Thyroid gland (tissue), 4 donors: ENCODE measurements around the gene C9orf78. TPM values are rescaled to one million over a fixed set of nuclear protein-coding genes. Genes with fewer than 3 reads are reported as not detected.

Experiments
- DNase-seq, 2 donors: peaks; one replicate each; pipeline ENCODE4 v3.0.0-alpha.2; 2019
- H3K27ac ChIP-seq, 3 donors: fragments of 200-600 bp; sonication (generic); 1 replicate in 2 of 3; 2 replicates in 1 of 3; pipeline ENCODE4 v1.5.1; 2016 to 2019; ENCODE audit warnings: mild to moderate bottlenecking in 1 of 3, moderate library complexity in 1 of 3
- H3K27me3 ChIP-seq: fragments of 200-600 bp; sonication (generic); one replicate; pipeline ENCODE4 v1.5.1; 2019
- H3K36me3 ChIP-seq, 2 donors: fragments of 200-600 bp; sonication (generic); one replicate each; pipeline ENCODE4 v1.5.1; 2016 to 2019
- H3K4me1 ChIP-seq, 2 donors: fragments of 200-600 bp; sonication (generic); one replicate each; pipeline ENCODE4 v1.5.1; 2017 to 2019
- H3K4me3 ChIP-seq, 3 donors: fragments of 200-600 bp; sonication (generic); replicated peaks in 1 of 3; 1 replicate in 2 of 3; 2 replicates in 1 of 3; pipeline ENCODE4 v1.5.1; 2016; ENCODE audit warnings: mild to moderate bottlenecking in 1 of 3
- H3K9me3 ChIP-seq: fragments of 200-600 bp; sonication (generic); one replicate; pipeline ENCODE4 v1.5.1; 2017
- POLR2A ChIP-seq, 2 donors: fragments of 450-650 bp; IDR thresholded peaks; one replicate each; pipeline ENCODE4 v1.6.1; 2017; ENCODE audit warnings: antibody characterized with exemption in 2 of 2, mild to moderate bottlenecking in 2 of 2, moderate library complexity in 1 of 2
- WGBS, 2 donors: methylation state at CpG; one replicate each; pipeline ENCODE4 v1.1.5; 2017; 5-methylcytosine and 5-hydroxymethylcytosine counted together
- intact Hi-C: fragments of 100-400 bp; cut with DNase I; formaldehyde crosslinking; loops from one replicate; pipeline ENCODE4 v1.15.1; 2023
- total RNA-seq, 4 donors: library from RNA; depleted of rRNA; stranded (reverse); fragments of >200 nt; gene quantifications; one replicate each; pipeline ENCODE4 v1.2.3, GENCODE V29; 2016
- TF ChIP-seq, protein P1 (sequence below), 6 experiments: fragments of 200-600 bp in 3 of 6; fragments of 450-650 bp in 3 of 6; sonication (generic) in 3 of 6; IDR thresholded peaks; one replicate each; pipeline ENCODE4 v1.5.1; 2016 to 2019; ENCODE audit warnings: antibody characterized with exemption in 6 of 6, mild to moderate bottlenecking in 2 of 6, inconsistent platforms in 1 of 6, moderate library complexity in 1 of 6

The C9orf78 gene
- total RNA-seq, 4 donors from 2014 or later = 59.4 to 89.2 (median 81.4) TPM

DNA sequence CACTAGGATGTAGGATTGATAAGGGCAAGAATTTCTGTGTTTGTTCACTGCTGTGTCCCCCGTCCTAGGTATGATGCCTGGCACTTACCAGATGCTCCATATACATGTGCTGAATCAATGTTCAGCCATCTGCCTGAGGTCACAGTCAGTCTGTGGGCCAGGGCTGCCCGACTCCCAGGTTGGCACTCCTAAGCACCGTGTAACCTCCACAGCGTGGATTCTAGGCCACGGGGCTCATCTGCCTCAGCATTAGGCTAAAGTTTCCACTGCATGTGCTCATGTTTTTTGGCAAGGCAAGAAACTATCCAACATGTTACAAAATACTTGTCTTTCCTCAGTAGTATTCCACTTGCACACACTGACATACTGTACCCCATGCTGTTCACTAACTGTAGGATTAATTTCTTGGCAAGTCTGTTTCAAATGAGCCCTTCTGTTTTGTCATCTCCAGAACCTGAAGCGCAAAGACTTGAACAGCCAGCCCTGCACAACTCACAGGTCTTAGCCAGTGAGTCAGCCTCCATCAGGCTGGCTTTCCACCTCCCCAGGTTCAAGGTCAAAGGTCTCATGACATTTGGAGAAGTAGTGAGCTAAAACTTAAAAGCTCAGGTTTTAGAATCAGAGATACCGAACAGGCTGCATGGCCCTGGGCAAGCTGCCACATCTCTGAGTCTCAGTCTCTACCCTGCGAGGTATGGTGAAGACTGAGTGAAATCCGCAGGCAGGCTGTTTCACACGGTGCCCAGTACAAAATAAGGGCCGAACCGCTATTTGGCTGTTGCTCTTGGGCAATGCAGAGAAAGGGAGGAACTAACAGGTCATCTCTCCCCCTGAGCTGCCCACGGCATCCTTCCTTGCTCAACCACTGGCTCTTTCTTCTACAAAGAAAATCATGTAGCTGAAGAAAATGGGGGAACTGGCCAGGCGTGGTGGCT is 18.3 kb downstream of the C9orf78 start:
- 85 to 97% methylated on average over 14 of the region's 14 CpGs for WGBS, 2 donors
- Histone ChIP-seq H3K27me3 (no peaks in the 10 kb centered on the region), H3K4me1 (no peaks in the 10 kb centered on the region), H3K36me3 (peaks cover 32% of the 10 kb centered on the region in 2 donors), H3K27ac (no peak overlapping the region), H3K4me3 (no peak overlapping the region), H3K9me3 (no peaks in the 10 kb centered on the region)
- DNase-seq = no peak
- intact Hi-C loops = no loop called here
- TF ChIP-seq, protein P1, sequence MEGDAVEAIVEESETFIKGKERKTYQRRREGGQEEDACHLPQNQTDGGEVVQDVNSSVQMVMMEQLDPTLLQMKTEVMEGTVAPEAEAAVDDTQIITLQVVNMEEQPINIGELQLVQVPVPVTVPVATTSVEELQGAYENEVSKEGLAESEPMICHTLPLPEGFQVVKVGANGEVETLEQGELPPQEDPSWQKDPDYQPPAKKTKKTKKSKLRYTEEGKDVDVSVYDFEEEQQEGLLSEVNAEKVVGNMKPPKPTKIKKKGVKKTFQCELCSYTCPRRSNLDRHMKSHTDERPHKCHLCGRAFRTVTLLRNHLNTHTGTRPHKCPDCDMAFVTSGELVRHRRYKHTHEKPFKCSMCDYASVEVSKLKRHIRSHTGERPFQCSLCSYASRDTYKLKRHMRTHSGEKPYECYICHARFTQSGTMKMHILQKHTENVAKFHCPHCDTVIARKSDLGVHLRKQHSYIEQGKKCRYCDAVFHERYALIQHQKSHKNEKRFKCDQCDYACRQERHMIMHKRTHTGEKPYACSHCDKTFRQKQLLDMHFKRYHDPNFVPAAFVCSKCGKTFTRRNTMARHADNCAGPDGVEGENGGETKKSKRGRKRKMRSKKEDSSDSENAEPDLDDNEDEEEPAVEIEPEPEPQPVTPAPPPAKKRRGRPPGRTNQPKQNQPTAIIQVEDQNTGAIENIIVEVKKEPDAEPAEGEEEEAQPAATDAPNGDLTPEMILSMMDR (IDR thresholded peaks at IDR 0.05) = no peak
- TF ChIP-seq POLR2A (IDR thresholded peaks at IDR 0.05) = no peak

DNA sequence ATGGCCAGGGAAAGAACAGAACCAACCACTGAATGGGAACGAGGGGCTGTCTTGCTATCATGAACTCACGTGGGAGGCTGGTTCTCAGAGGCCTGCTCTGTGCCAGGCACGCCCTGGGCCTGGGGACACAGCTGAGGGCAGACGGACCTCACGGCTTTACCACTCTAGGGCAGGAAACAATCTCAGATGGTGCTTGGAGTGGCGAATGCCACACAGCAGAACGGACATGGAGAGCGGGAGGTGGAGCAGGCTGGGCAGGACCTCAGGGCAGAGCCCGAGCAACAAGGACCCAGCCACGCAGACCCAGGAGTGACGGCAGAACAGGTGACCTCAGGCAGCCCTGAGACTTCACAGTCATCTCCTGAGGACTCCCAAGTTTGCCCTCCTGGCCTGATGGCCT is 19.8 kb downstream of the C9orf78 start:
- no peak for TF ChIP-seq POLR2A (IDR thresholded peaks at IDR 0.05)
- TF ChIP-seq, protein P1 (IDR thresholded peaks at IDR 0.05) = no peak
- no peak overlapping the region for H3K27ac ChIP-seq
- H3K4me3 ChIP-seq = no peak overlapping the region
- no peaks in the 10 kb centered on the region for H3K9me3 ChIP-seq
- peaks cover 20 to 22% of the 10 kb centered on the region in 2 donors for H3K36me3 ChIP-seq
- 89 to 96% methylated on average over 11 of the region's 11 CpGs for WGBS, 2 donors
- H3K4me1 ChIP-seq = no peaks in the 10 kb centered on the region
- no peaks in the 10 kb centered on the region for H3K27me3 ChIP-seq
- intact Hi-C loops = no loop called here
- DNase-seq = no peak

DNA sequence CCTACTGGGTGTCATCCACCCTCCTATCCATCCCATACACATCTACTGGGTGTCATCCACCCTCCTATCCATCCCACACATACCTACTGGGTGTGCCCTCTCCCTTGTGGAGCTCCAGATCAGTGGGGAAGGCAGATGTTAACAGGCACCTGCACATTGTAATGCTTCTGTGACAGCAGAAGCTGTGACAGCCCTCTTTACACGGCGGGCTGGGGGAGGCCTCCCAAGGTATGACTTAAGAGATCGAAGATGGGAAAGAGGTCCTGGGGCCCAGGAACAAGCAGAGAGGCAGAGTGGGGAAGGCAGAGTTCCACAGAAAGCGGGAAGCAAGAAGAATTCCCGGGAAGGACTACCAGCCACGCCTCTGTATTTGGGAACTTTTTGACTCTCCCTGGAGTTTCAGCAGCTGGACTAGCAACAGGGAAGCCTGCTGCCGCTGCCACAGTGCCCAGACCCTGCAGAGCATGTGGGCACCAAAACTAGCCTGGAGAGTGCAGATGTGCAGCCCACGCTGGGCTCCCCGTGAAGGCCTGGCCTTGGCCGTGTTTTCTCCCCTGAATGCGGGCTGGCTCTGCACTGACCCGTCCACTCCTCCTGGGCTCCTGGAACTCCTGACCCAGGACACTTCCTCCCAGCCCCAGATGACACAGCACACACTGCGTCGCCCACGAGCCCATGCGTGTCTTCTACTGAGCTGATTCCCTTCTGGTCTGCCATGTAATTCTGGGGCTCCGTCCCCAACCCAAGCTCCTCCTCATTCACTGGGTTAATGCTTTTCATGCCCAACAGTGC is 20.4 kb downstream of the C9orf78 start:
- no peaks in the 10 kb centered on the region for H3K9me3 ChIP-seq

DNA sequence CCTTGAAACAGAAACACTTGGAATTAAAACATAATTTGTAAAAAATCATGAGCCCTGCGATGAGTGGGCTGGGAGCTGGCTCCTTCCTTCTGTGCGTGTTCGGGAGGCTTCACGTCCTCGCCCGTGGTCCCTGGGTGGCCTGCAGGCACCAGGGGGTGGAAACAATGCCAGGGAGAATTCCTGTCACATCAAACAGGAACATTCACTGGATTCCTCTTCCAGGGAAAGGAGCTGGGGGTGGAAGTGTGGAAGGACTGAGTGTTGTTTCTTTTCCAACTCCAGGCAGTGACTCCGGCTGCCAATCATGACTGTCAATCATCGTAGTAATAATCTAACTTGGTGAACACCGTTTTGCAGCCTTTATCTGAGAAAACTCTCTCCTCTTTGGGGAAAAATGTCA is 21.4 kb downstream of the C9orf78 start:
- TF ChIP-seq, protein P1 (IDR thresholded peaks at IDR 0.05) = no peak
- no peak for TF ChIP-seq POLR2A (IDR thresholded peaks at IDR 0.05)
- H3K27ac ChIP-seq = no peak overlapping the region
- no peak for DNase-seq
- no peaks in the 10 kb centered on the region for H3K9me3 ChIP-seq
- 85 to 88% methylated on average over 9 of the region's 9 CpGs for WGBS, 2 donors
- peaks cover 20 to 32% of the 10 kb centered on the region in 2 donors for H3K36me3 ChIP-seq
- H3K27me3 ChIP-seq = no peaks in the 10 kb centered on the region
- intact Hi-C loops = no loop called here
- no peaks in the 10 kb centered on the region for H3K4me1 ChIP-seq
- no peak overlapping the region for H3K4me3 ChIP-seq

More for the DNA sequence above, 20.4 kb downstream of the C9orf78 start:
- no peaks in the 10 kb centered on the region for H3K4me1 ChIP-seq
- intact Hi-C loops = no loop called here
- no peak for TF ChIP-seq POLR2A (IDR thresholded peaks at IDR 0.05)
- TF ChIP-seq, protein P1 (IDR thresholded peaks at IDR 0.05) = no peak
- H3K4me3 ChIP-seq = no peak overlapping the region
- H3K36me3 ChIP-seq = peaks cover 20 to 28% of the 10 kb centered on the region in 2 donors
- H3K27ac ChIP-seq = no peak overlapping the region
- WGBS, 2 donors = 89 to 90% methylated on average over 17 of the region's 17 CpGs
- H3K27me3 ChIP-seq = no peaks in the 10 kb centered on the region
- no peak for DNase-seq
